ENCODE results near the gene CCDC91.

- TF ChIP-seq CTCF (IDR thresholded peaks at IDR 0.05; ENCODE audit: insufficient read depth, low read length) = no peak
- no peak for TF ChIP-seq REST (IDR thresholded peaks at IDR 0.05; ENCODE audit: insufficient replicate concordance, low read depth)
Observed at GRCh38 chr12:28498850-28499249, 308.6 kb downstream of the CCDC91 start.
